ENCODE measurements around the gene DCN.

GRCh38 chr12:91224401-91224800, 41.8 kb upstream of the DCN start:
- TF ChIP-seq CTCF (IDR thresholded peaks at IDR 0.05) = no peak
- no peak for TF ChIP-seq POLR2A (IDR thresholded peaks at IDR 0.05)

Data from right lobe of liver (tissue), 4 donors.